Keratinocyte (primary cell): ENCODE measurements around the gene MRPS27. TPM values are rescaled to one million over a fixed set of nuclear protein-coding genes. Genes with fewer than 3 reads are reported as not detected.

Experiments
- DNase-seq: peaks from one replicate; pipeline ENCODE4 v3.0.0-alpha.2; 2011; ENCODE audit warnings: low read depth, missing footprints, low spot score
- FAIRE-seq: peaks from 2 replicates; lab custom pipeline; 2011; peaks lifted over from hg19 to GRCh38; lab: Jason Lieb, UNC
- H2AFZ ChIP-seq: 2 replicates; pipeline ENCODE4 v1.6.0; 2012; ENCODE audit warnings: low read length, control low read depth, inconsistent platforms; ENCODE audit not compliant: control insufficient read depth
- H3K27ac ChIP-seq: 2 replicates; pipeline ENCODE4 v1.5.1; 2011; ENCODE audit warnings: low read length; ENCODE audit not compliant: control insufficient read depth, insufficient read depth
- H3K27me3 ChIP-seq: 3 replicates; pipeline ENCODE4 v1.6.0; 2011; ENCODE audit warnings: low read length; ENCODE audit not compliant: control insufficient read depth, insufficient read depth; ENCODE audit errors: extremely low read depth
- H3K36me3 ChIP-seq, 2 experiments: 2 replicates in 1 of 2; 3 replicates in 1 of 2; pipeline ENCODE4 v1.5.1; 2011; ENCODE audit warnings: low read length in 2 of 2, mild to moderate bottlenecking in 1 of 2; ENCODE audit not compliant: control insufficient read depth in 2 of 2, insufficient read depth in 2 of 2; ENCODE audit errors: extremely low read depth in 1 of 2
- H3K4me1 ChIP-seq: 3 replicates; pipeline ENCODE4 v1.5.1; 2011; ENCODE audit warnings: low read length; ENCODE audit not compliant: control insufficient read depth, insufficient read depth; ENCODE audit errors: extremely low read depth
- H3K4me2 ChIP-seq: 3 replicates; pipeline ENCODE4 v1.6.0; 2011; ENCODE audit warnings: low read depth, low read length; ENCODE audit not compliant: control insufficient read depth, insufficient read depth; ENCODE audit errors: extremely low read depth
- H3K4me3 ChIP-seq, 3 experiments: fragments of 200-600 bp in 1 of 3; sonication (generic) in 1 of 3; 2 replicates in 2 of 3; 3 replicates in 1 of 3; pipeline ENCODE4 v1.5.1; 2011 to 2016; ENCODE audit warnings: low read length in 3 of 3, mild to moderate bottlenecking in 3 of 3, control low read depth in 2 of 3, inconsistent platforms in 1 of 3, low read depth in 1 of 3, mixed read lengths in 1 of 3, mixed run types in 1 of 3, moderate library complexity in 1 of 3; ENCODE audit not compliant: control insufficient read depth in 2 of 3, insufficient read depth in 2 of 3; ENCODE audit errors: extremely low read depth in 1 of 3
- H3K79me2 ChIP-seq: 2 replicates; pipeline ENCODE4 v1.6.0; 2012; ENCODE audit warnings: low read length; ENCODE audit not compliant: control insufficient read depth, insufficient read depth
- H3K9ac ChIP-seq: 3 replicates; pipeline ENCODE4 v1.6.0; 2011; ENCODE audit warnings: low read length; ENCODE audit not compliant: control insufficient read depth, insufficient read depth; ENCODE audit errors: extremely low read depth
- H3K9me1 ChIP-seq: 3 replicates; pipeline ENCODE4 v1.6.0; 2011; ENCODE audit warnings: low read length; ENCODE audit not compliant: control insufficient read depth, insufficient read depth; ENCODE audit errors: extremely low read depth
- H3K9me3 ChIP-seq: 2 replicates; pipeline ENCODE4 v1.5.1; 2012; ENCODE audit warnings: low read depth, low read length; ENCODE audit not compliant: control insufficient read depth
- H4K20me1 ChIP-seq: 3 replicates; pipeline ENCODE4 v1.6.0; 2011; ENCODE audit warnings: low read length; ENCODE audit not compliant: control insufficient read depth, insufficient read depth; ENCODE audit errors: extremely low read depth
- EZH2 ChIP-seq: IDR thresholded peaks from one replicate; pipeline ENCODE4 v1.6.1; 2012; ENCODE audit warnings: inconsistent platforms, mild to moderate bottlenecking, low read length, moderate library complexity
- dilution Hi-C: fragments of 300-500 bp; cut with MboI; formaldehyde crosslinking; loops from one replicate; pipeline ENCODE4 v1.7.0; 2020; ENCODE audit warnings: low sequenced_read_pairs; ENCODE audit not compliant: extremely low pct_ligation_motif_present
- polyA plus RNA-seq, 5 experiments: library from polyadenylated mRNA; depleted of rRNA in 3 of 5; stranded (reverse) in 3 of 5; stranded (forward) in 1 of 5; unstranded in 1 of 5; fragments of >200 nt; gene quantifications; 1 replicate in 1 of 5; 2 replicates in 3 of 5; 3 replicates in 1 of 5; pipeline versions ENCODE4 v1.2.1 to v1.2.3, GENCODE V29; 2011 to 2012; ENCODE audit warnings: missing spikeins in 2 of 5, low read depth in 1 of 5, low replicate concordance in 1 of 5
- TF ChIP-seq, protein P1 (sequence below), 3 experiments: IDR thresholded peaks in 1 of 3; conservative IDR thresholded peaks in 1 of 3; optimal IDR thresholded peaks in 1 of 3; 2 replicates in 2 of 3; 3 replicates in 1 of 3; pipeline versions ENCODE3 to v1.5.1; 2011; ENCODE audit warnings: low read length in 3 of 3, mild to moderate bottlenecking in 3 of 3, moderate library complexity in 2 of 3, control low read depth in 1 of 3, inconsistent platforms in 1 of 3; ENCODE audit not compliant: insufficient read depth in 2 of 3; ENCODE audit errors: extremely low read depth in 1 of 3

The MRPS27 gene
- polyA plus RNA-seq, 1 donor (not counting 4 experiments of a cell fraction or from before 2014, with no cell fraction given) = 98.7 TPM

DNA sequence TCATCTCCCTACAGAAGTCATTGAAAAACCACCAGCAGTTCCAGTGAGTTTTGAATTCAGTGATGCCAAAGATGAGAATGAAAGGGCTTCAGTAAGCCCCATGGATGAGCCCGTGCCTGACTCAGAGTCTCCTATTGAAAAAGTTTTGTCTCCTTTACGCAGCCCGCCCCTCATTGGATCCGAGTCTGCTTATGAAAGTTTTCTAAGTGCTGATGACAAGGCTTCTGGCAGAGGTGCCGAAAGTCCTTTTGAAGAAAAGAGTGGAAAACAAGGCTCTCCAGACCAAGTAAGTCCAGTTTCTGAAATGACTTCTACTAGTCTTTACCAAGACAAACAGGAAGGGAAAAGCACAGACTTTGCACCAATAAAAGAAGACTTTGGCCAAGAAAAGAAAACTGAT is 122.6 kb downstream of the MRPS27 start:
- no peaks in the 10 kb centered on the region for H3K79me2 ChIP-seq
- no peak for FAIRE-seq
- no peaks in the 10 kb centered on the region for H4K20me1 ChIP-seq
- H3K27ac ChIP-seq = no peak overlapping the region
- H3K4me3 ChIP-seq = no peak overlapping the region
- no peaks in the 10 kb centered on the region for H3K27me3 ChIP-seq
- H3K4me1 ChIP-seq = no peaks in the 10 kb centered on the region
- H3K9ac ChIP-seq = no peak overlapping the region
- no peak overlapping the region for H3K4me2 ChIP-seq
- peaks cover 0 to 2% of the 10 kb centered on the region in 2 experiments for H3K36me3 ChIP-seq
- DNase-seq = no peak
- H2AFZ ChIP-seq = no peak overlapping the region
- H3K9me3 ChIP-seq = no peaks in the 10 kb centered on the region
- dilution Hi-C loops = no loop called here
- TF ChIP-seq, protein P1, sequence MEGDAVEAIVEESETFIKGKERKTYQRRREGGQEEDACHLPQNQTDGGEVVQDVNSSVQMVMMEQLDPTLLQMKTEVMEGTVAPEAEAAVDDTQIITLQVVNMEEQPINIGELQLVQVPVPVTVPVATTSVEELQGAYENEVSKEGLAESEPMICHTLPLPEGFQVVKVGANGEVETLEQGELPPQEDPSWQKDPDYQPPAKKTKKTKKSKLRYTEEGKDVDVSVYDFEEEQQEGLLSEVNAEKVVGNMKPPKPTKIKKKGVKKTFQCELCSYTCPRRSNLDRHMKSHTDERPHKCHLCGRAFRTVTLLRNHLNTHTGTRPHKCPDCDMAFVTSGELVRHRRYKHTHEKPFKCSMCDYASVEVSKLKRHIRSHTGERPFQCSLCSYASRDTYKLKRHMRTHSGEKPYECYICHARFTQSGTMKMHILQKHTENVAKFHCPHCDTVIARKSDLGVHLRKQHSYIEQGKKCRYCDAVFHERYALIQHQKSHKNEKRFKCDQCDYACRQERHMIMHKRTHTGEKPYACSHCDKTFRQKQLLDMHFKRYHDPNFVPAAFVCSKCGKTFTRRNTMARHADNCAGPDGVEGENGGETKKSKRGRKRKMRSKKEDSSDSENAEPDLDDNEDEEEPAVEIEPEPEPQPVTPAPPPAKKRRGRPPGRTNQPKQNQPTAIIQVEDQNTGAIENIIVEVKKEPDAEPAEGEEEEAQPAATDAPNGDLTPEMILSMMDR (optimal IDR thresholded peaks at IDR 0.05 in 1 of 3, IDR thresholded peaks at IDR 0.05 in 1 of 3, conservative IDR thresholded peaks at IDR 0.05 in 1 of 3; ENCODE audit: extremely low read depth in 1 of 3, insufficient read depth in 2 of 3, low read length in 3 of 3) = no peak
- TF ChIP-seq EZH2 = no peak
- H3K9me1 ChIP-seq = no peaks in the 10 kb centered on the region

DNA sequence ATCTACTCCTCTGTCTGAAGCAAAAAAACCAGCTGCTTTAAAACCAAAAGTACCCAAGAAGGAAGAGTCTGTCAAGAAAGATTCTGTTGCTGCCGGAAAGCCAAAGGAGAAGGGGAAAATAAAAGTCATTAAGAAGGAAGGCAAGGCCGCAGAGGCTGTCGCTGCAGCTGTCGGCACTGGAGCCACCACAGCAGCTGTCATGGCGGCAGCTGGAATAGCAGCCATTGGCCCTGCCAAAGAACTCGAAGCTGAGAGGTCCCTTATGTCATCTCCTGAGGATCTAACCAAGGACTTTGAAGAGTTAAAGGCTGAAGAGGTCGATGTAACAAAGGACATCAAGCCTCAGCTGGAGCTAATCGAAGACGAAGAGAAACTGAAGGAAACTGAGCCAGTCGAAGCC is 124.5 kb downstream of the MRPS27 start:
- FAIRE-seq (no peak), DNase-seq (no peak)
- no peaks in the 10 kb centered on the region for H3K9me3 ChIP-seq
- no peaks in the 10 kb centered on the region for H3K27me3 ChIP-seq
- no peak overlapping the region for H3K4me2 ChIP-seq
- H3K9ac ChIP-seq = no peak overlapping the region
- H3K27ac ChIP-seq = no peak overlapping the region
- no peak overlapping the region for H3K4me3 ChIP-seq
- H3K4me1 ChIP-seq = peaks cover 3% of the 10 kb centered on the region
- no peak overlapping the region for H2AFZ ChIP-seq
- TF ChIP-seq EZH2 = no peak
- TF ChIP-seq, protein P1 (optimal IDR thresholded peaks at IDR 0.05 in 1 of 3, IDR thresholded peaks at IDR 0.05 in 1 of 3, conservative IDR thresholded peaks at IDR 0.05 in 1 of 3; ENCODE audit: extremely low read depth in 1 of 3, insufficient read depth in 2 of 3, low read length in 3 of 3) = no peak
- H3K36me3 ChIP-seq = peaks cover 0 to 2% of the 10 kb centered on the region in 2 experiments
- H3K9me1 ChIP-seq = no peaks in the 10 kb centered on the region
- no peaks in the 10 kb centered on the region for H4K20me1 ChIP-seq
- H3K79me2 ChIP-seq = no peaks in the 10 kb centered on the region
- dilution Hi-C loops = no loop called here
